Superior temporal gyrus (tissue), 1 donor: Measurements from ENCODE around the gene PDE7B.

Experiments used
- DNase-seq: peaks from one replicate; pipeline ENCODE4 v3.0.0-alpha.2; 2016; ENCODE audit errors: extremely low spot score

The PDE7B gene

DNA sequence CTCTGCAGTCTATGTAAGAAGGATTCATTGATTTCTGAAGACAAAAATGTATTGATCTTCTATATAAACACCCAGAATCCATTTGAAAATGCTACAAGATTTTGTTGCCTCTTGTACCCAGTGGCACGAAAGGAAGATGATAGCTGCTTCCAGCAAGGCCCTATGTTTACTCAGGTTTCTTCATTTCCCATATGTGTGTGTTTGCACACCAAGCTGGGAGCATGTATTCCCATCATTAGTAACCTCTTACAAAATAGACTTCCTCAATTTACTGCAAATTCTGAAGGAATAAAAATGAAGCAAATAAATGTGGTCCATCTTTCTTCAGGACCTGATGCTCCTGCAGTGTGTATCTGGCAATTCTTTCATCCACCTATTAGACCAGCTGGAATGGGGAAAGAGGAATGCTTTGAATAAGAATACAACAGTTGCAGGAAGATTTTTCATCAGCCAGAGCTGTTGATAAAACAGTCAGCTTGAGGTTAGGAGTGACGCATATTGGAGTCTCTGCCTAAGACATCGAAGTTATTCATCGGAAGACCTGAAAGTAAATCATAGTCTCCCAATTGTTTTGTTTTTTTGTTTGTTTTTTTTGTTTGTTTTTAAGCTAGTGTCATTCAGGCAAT lies 132.3 kb downstream of the PDE7B start:
- DNase-seq = no peak

DNA sequence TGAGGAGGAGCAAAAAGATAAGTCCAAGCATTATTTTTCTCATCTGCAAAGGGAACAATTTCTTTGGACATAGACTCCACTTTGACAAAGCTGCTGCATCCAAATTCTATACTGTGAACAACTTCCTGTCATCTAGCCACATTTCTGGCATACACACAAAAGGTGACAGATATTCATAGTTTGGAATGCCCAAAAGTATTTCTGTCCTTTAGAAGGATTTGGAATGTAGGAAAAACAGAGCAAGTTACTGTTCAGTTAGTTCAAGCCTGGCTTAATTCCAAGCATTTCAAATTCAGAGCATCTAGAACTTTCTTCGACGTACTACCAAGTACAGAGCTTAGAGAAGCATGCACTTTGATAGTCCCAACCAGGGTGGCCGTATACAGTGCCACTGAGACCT lies 134.0 kb downstream of the PDE7B start:
- DNase-seq = no peak

- no peak for DNase-seq
These were observed 135.7 kb downstream of the PDE7B start for GRCh38 chr6:135987226-135987625.

- DNase-seq = no peak
These were observed 138.9 kb downstream of the PDE7B start for GRCh38 chr6:135990439-135990838.

GRCh38 chr6:135990855-135991464 lies 139.5 kb downstream of the PDE7B start:
- DNase-seq = no peak

DNA sequence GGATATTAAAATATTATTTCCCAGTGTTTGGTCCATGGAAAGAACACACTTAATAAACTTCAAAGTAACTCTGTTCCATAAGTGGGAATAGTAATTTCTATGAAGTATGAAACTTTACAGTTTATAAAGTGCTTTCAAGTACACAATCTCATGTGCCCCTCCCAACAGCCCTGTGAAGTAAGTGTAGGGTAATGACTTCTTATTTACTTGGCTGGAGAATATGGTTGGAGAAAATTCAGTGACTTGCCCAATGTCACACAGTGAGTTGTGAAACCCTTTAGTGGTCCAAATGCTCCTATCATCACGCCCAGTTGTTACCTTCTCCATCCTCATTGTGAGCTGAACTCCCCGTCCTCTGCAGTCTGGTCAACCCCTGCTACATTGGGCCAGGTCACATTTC lies 141.2 kb downstream of the PDE7B start:
- no peak for DNase-seq

DNA sequence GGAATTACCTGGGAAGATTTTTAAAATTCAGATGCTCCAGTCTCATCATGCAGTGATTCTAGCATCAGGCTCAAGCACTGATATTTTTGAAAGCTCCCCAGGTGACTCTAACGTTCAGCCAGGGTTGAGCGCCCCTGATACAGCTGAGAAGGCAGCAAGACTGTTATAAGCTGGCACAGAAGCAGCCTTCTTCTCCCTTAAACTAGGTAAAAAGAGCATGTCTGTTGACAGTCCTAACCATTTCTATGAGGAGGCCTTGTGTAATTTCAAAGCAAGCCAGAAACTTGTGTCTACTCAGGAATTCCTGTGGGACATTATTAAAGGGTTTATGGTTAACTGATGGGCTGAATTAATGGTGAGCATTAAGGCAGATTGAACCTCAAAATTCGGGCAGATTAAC lies 141.9 kb downstream of the PDE7B start:
- no peak for DNase-seq

DNA sequence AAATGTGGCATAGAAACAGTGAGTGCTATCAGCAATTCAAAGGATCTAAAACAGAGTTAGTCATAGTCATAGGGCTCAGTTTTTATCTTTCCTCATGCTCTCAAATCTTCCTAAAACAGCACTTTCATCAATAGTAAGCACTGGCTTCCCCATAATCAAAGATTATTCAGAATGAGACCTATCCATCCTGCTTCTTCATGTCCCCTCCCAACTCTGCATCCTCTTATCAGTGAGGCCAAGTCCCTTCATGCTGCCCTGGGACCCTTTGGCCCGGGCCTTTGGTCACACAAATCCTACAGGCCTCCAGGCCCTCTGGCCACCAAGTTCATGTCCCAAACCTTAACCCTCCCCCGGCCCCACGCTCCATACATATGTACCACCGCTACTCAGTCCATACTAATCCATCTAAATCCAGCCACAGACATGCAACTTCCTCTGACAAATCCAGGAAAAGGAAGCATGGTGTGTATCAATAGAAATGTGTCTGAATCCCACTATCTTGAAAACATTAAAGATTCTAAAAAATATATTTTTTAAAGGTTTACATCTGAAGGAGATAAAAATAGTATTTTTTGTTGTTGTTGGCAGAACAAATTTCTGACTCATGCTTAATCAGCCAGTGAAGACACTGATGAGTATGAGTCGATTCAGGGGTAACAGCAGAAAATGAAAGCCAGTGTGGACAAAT lies 143.5 kb downstream of the PDE7B start:
- no peak for DNase-seq

DNA sequence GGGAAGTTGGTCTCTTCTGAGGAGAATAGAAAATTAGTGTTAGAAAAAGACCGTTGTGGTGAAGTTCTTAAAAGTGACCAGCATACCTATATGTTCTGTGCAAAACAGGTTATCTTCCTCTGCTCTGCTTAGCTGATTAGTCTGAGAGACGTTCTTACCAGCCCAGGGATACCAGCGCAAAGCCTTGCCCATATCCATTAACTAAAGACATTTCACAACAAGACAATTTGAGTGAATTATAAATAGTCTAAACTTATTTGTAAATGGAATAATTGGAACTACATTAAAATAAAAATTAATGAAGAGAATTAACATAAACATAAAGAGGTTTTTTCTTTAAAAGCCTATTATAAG lies 144.0 kb downstream of the PDE7B start:
- no peak for DNase-seq

DNA sequence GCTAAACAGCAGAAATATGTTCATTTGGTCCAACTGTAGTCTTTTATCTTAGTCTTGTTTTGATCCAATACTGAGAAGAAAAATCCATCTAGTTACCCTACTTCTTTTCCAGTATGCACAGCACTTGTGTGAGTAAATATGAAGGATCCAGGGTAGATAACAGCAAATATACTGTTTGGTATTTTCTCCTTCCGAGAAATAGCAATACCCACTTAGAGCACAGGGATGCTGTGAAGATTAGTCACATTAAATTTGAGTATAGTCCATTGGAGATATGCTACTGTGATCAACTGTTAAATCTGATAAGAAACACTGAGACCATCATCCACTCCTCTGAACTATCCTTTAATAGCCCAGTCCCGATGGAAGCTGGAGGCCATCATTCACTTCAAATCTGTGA lies 145.2 kb downstream of the PDE7B start:
- DNase-seq = no peak

GRCh38 chr6:135999393-135999792 lies 147.9 kb downstream of the PDE7B start:
- no peak for DNase-seq

- DNase-seq = no peak
These were observed 155.8 kb downstream of the PDE7B start for GRCh38 chr6:136007345-136007744.

DNA sequence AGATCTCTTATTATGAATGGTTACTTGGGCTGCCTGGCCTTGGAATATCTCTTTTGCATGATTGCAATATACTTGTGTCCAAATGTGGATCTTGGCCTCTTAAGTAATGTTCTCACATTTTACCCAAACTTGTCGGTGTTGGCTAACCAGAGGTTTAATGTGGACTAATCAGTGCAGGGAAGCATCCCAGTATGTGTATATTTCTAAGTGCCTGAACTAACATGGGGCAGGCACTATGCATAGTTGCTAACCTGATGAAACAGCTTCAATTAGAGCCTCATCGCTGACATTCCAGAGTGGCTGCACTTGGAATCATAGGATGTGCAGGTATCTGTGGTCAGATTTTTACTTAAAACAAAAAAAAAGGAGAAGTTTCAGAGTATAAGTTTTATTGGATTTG lies 160.0 kb downstream of the PDE7B start:
- DNase-seq = no peak

- DNase-seq = no peak
These were observed 160.8 kb downstream of the PDE7B start for GRCh38 chr6:136012198-136012887.

DNA sequence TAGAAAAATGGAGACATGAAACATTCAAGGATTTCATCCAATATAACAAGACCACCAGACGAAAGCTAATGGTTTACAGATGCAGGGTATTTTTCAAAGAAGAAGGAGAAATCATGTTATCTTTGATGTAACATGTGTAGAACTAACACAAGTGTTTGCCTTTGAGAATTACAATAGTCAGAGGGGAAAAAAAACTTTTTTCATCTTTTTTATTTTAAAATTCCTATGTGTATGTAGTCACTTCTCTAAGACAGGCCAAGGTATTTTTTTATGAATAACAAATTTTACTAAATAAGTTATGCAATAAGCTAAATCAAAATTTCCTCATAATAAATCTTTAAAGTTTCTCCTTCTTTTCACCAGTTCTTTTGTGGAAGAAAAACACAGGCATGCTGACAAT lies 161.4 kb downstream of the PDE7B start:
- no peak for DNase-seq

DNA sequence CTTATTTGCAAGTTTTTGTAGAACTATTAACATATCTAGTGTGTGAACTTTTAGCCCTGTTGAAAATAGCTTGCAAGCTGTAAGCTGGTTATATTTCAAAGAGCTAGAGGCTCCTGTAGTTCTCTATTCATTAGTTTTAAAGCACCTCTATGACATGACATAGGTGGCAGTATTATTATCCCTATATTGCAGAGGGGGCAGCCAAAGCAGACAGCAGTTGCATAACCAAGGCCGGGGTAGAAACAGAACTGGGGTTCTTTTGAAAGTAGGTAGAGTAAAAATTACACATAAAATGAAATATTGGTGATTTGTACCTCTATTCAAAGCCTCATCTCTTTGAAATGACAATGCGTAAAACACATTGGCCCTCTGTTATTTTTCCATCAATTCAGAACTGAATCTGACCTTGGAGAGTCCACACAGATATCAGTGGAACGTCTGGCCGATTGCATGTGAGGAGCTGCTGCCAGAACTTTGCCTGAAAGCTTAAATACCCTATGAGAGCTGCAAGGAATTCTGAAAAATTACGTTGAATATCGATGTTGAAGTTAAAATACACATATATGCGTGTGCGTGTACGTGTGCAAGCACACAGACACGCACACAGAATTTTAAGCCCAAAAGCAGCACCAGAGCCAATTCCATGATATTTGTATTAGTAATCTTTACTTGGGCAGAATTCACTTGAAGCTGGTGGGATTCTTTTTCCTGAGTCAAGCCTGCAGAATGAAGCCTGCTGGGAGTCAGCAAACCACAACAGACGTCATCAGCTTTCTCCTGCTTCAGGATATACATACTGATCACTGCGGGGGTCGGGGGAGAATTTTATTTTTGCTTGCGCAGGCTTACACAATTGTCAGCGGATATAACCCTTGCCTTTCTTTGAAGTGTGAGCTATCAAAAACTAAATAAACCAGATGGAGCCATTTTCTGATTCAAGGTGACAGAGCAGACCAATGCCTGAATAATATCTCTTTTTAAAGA lies 163.2 kb downstream of the PDE7B start:
- no peak for DNase-seq

GRCh38 chr6:136015531-136015930 lies 164.0 kb downstream of the PDE7B start:
- DNase-seq = no peak

DNA sequence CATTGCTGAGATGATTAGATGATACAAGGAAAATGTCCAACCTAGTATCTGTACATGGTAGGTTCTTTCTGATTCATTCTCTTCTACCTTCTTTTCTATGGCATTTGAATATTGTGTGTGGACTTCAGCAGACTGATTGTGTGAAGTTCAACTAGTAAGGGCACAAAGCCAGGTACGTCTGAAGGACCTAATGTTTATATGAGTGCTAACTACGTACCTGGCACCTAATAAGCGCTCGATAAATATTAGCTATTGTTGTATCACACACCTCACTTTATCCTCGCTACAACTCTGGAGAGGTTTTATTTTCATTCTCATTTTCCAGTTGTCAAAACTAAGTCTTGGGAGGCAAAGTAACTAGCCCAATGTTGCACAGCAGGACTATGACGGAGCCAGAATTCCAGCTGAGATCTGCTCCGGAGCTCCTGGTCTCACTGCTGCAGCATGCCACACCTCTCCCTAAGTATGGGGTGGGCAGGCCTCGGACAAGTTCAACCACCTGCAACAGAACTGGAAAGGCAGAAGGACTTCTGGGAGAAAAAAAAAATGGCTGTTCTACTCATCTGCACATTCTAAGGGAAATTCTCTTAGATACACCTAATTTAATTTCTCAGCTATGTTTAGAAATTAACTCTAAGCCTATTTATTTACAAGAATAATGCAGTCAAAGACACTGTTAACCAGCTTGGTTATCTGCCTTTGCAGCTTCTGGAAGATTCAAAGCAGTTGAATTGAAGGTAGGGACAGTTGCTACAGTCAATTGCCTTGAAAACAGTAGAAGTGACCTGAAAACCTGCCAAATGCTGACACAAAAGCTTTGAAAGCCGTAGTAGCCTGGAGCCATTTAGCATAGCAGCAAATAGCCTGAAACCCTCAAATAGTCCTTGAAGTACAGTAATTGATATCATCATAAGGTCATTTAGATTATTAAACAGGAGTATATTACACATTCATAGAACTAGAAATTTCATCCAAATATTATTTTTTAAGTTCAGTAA lies 165.0 kb downstream of the PDE7B start:
- DNase-seq = no peak

DNA sequence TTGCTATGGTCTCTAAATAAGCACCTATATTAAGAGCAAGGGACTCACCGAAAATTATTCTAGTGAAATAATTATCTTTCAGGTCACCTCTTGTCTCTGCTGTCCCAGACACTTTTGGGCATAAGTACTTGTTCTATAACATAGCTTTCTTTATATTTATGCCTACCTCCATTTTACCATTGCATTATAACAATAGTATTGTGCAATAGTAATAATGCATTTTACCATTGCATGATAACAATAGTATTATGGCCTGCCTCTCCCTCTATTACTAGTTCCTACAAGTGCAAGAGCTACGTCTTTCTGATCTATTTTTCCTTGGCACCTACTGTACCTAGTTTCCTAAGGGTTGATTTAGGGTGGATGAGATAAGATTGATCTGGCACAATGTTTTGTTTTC lies 169.2 kb downstream of the PDE7B start:
- no peak for DNase-seq

- no peak for DNase-seq
These were observed 170.8 kb downstream of the PDE7B start for GRCh38 chr6:136022224-136022874.
